ENCODE results near the gene LHX8. TPM values are rescaled to one million over a fixed set of nuclear protein-coding genes. Genes with fewer than 3 reads are reported as not detected.
A peak's percentile ranks its signal among the peaks of the same experiment; 100 is the strongest.

LHX8 gene
- total RNA-seq, 2 donors from 2014 or later: not detected

DNA sequence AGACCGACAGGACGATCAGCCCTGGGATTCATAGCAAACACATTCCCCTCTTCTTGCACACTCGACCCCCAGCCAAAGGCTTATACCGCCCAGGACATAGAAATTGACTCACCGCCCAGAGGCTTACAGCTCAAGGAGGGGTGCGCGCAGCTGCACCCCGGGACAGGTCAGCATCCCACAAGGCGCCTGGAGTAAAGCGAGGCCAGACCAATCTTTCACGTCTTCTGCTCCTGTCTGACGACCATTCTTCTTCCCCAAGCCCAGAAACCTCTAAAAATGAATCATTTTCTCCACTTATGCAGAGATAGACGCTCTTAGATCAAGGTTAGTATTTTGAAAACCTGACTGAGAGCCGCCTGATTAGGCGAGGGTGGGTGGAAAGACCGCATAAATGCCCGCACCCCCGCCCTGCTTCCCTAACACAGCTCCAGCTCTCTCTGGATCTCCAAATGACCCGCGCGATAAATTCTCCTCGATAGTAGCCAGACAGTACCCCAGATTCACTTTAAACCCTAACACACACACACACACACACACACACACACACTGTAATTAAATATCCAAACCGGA, 1.9 kb upstream of the LHX8 start:
- Mint-ChIP-seq H3K27me3 (ENCODE audit: insufficient read depth) (peaks cover 99% of the 10 kb centered on the region), H3K9me3 (peaks cover 2% of the 10 kb centered on the region), H3K27ac (no peak overlapping the region), H3K4me3 (no peak overlapping the region), H3K36me3 (ENCODE audit: low read depth) (no peaks in the 10 kb centered on the region), H3K4me1 (peaks cover 52% of the 10 kb centered on the region)
- Histone ChIP-seq H3K27ac (ENCODE audit: low read depth, low read length) (no peak overlapping the region), H3K9ac (ENCODE audit: extremely low read depth, low read length, poor library complexity, severe bottlenecking) (no peak overlapping the region), H3K9me3 (ENCODE audit: control insufficient read depth, low read length) (no peaks in the 10 kb centered on the region), H3K36me3 (ENCODE audit: control insufficient read depth, insufficient read depth, low read length) (no peaks in the 10 kb centered on the region), H3K4me1 (ENCODE audit: control insufficient read depth, insufficient read depth, low read length) (peaks cover 15% of the 10 kb centered on the region), H3K4me3 (ENCODE audit: low read length) (peak overlapping the region; percentile 54), H3K27me3 (ENCODE audit: control insufficient read depth, insufficient read depth, low read length, poor library complexity, severe bottlenecking) (peaks cover 100% of the 10 kb centered on the region)
- TF ChIP-seq, protein P1, sequence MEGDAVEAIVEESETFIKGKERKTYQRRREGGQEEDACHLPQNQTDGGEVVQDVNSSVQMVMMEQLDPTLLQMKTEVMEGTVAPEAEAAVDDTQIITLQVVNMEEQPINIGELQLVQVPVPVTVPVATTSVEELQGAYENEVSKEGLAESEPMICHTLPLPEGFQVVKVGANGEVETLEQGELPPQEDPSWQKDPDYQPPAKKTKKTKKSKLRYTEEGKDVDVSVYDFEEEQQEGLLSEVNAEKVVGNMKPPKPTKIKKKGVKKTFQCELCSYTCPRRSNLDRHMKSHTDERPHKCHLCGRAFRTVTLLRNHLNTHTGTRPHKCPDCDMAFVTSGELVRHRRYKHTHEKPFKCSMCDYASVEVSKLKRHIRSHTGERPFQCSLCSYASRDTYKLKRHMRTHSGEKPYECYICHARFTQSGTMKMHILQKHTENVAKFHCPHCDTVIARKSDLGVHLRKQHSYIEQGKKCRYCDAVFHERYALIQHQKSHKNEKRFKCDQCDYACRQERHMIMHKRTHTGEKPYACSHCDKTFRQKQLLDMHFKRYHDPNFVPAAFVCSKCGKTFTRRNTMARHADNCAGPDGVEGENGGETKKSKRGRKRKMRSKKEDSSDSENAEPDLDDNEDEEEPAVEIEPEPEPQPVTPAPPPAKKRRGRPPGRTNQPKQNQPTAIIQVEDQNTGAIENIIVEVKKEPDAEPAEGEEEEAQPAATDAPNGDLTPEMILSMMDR (conservative IDR thresholded peaks at IDR 0.05): no peak
- DNase-seq: peak; percentile 55
- WGBS, 2 experiments (ENCODE audit: insufficient coverage in 1 of 2, insufficient read length in 1 of 2): 0 to 4% methylated on average over 1 to 23 of the region's 23 CpGs

DNA sequence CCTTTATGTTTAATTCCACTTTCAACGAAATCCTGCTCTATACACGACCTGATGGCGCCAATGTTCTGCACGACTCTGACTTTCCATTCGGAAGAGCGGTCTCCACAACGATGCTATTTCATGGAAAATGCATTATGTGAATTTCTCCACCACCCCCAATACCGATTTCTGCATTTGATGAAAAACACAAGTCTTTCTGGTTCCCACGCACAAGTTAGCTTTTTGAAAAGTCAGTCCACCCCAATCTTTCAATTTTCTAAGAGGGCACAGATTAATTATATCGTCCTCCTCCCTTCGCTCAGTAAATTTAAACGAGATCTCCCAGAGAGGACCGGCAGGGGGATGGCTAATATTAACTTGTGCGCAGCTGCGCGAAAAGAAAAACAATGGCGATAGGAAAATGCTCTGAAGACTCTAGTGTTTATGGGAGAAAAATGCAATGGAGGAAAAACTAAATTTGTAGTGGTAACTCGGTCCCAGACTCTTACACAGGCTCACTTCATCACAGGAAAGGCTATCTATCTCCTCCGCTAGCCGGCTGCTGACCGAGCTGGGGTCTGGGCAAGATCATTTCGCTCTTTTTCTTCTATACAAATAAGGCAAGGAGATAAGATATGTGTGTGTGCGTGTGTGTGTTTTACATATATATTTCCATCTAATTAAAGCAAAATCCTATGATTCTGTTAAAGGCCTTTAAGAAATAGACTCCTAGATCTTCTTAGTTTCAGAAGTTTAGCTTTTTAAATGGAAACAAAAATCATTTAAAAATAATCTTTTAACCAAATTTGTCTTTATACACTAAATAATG, 1.2 kb upstream of the LHX8 start:
- peaks cover 2% of the 10 kb centered on the region for H3K9me3 Mint-ChIP-seq
- Histone ChIP-seq H3K27ac (ENCODE audit: low read depth, low read length) (no peak overlapping the region), H3K4me3 (ENCODE audit: low read length) (peak overlapping the region; percentile 54), H3K4me1 (ENCODE audit: control insufficient read depth, insufficient read depth, low read length) (peaks cover 15% of the 10 kb centered on the region), H3K9me3 (ENCODE audit: control insufficient read depth, low read length) (no peaks in the 10 kb centered on the region), H3K9ac (ENCODE audit: extremely low read depth, low read length, poor library complexity, severe bottlenecking) (no peak overlapping the region), H3K27me3 (ENCODE audit: control insufficient read depth, insufficient read depth, low read length, poor library complexity, severe bottlenecking) (peaks cover 100% of the 10 kb centered on the region), H3K36me3 (ENCODE audit: control insufficient read depth, insufficient read depth, low read length) (no peaks in the 10 kb centered on the region)
- H3K4me1 Mint-ChIP-seq: peaks cover 54% of the 10 kb centered on the region
- peaks cover 99% of the 10 kb centered on the region for H3K27me3 Mint-ChIP-seq (ENCODE audit: insufficient read depth)
- TF ChIP-seq, protein P1 (conservative IDR thresholded peaks at IDR 0.05): peak; percentile 39
- 4 to 6% methylated on average over 15 to 21 of the region's 23 CpGs for WGBS, 2 experiments (ENCODE audit: insufficient coverage in 1 of 2, insufficient read length in 1 of 2)
- H3K36me3 Mint-ChIP-seq (ENCODE audit: low read depth): no peaks in the 10 kb centered on the region
- peak; percentile 49 for DNase-seq
- no peak overlapping the region for H3K27ac Mint-ChIP-seq
- H3K4me3 Mint-ChIP-seq: no peak overlapping the region

DNA sequence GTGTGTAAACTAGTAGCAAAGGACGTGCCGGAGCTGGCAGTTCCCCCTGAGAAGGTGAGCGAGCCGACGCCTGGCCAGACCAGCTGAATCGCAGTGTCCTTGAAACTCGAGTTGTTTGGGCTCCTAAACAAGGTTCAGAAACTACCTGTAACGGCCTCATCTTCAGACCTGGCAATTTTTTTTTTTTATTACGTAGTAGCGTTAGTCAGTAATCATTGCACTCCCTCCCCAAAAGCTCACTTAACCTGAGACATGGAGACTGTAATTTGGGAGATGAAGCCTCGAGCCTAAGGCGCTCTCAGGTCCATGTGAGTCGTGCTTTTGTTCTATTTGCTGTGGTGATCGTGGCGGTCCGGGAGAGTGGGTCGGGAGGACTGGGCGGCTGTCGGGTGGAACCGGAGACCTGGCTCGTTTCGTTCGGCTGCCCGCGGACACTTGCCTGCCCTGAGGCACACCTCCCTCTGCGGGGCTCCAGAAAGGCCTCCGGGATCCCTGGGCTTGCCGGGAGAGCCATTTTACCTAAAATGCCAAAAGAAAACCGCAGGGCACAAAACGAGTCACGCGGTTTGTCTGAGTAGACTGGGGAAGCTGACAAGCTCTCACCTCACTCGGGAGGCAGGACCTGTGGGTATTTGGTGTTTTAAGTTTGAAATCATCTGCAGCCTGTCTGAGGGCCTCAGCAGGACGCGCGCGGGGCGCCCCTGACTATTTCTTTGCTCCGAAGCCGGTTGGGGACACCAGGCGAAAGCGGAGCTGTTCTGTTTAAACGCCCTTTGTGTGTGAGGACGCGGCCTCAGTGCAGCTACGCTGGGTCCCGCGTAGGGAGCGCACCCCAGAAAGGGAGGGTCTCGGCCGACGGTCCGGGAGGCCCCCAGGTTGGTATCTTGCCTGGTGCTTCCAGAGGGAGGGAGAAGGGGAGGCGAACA, 722 bp downstream of the LHX8 start:
- peak overlapping the region; percentile 76 for H3K4me3 ChIP-seq (ENCODE audit: low read length)
- peaks cover 15% of the 10 kb centered on the region for H3K4me1 ChIP-seq (ENCODE audit: control insufficient read depth, insufficient read depth, low read length)
- no peak overlapping the region for H3K27ac ChIP-seq (ENCODE audit: low read depth, low read length)
- Mint-ChIP-seq H3K4me1 (peaks cover 52% of the 10 kb centered on the region), H3K4me3 (peak overlapping the region; percentile 56), H3K36me3 (ENCODE audit: low read depth) (no peaks in the 10 kb centered on the region), H3K9me3 (no peaks in the 10 kb centered on the region), H3K27ac (no peak overlapping the region), H3K27me3 (ENCODE audit: insufficient read depth) (peaks cover 99% of the 10 kb centered on the region)
- no peaks in the 10 kb centered on the region for H3K36me3 ChIP-seq (ENCODE audit: control insufficient read depth, insufficient read depth, low read length)
- no peaks in the 10 kb centered on the region for H3K9me3 ChIP-seq (ENCODE audit: control insufficient read depth, low read length)
- peaks cover 100% of the 10 kb centered on the region for H3K27me3 ChIP-seq (ENCODE audit: control insufficient read depth, insufficient read depth, low read length, poor library complexity, severe bottlenecking)
- no peak overlapping the region for H3K9ac ChIP-seq (ENCODE audit: extremely low read depth, low read length, poor library complexity, severe bottlenecking)
- WGBS, 2 experiments (ENCODE audit: insufficient coverage in 1 of 2, insufficient read length in 1 of 2): 0 to 1% methylated on average over 15 to 54 of the region's 54 CpGs
- peak; percentile 83 for DNase-seq
- TF ChIP-seq, protein P1 (conservative IDR thresholded peaks at IDR 0.05): no peak

All from endodermal cell (in vitro differentiated cells).